GM19438 (cell line): Measurements from ENCODE around the gene CTU1.

Experiments used
- ATAC-seq: cut with Tn5 transposase; IDR thresholded peaks from one replicate; pipeline ENCODE4 v1.9.1; 2021; ENCODE audit warnings: low read depth; ENCODE audit not compliant: unreplicated experiment

Gene CTU1

DNA sequence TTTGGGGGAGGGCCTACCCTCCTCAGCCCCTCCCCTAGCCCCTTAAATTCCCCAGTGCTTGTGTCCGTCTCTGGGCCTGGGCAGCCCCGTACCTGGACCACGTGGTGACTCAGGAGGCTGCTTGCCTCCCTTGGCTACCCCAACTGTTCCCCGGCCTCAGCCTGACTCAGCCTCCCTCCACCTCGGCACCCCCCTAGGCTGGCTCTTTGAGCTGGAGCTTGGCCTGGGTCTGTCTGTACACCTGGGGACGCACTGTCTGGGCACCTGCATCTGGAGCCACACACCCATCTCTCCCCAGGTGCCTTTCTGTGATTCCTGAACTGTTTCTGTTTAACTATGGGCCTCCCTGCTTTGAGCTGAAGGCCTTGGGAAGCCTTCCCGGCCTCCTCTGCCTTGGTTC, 23.7 kb downstream of the CTU1 start:
- ATAC-seq = no peak

DNA sequence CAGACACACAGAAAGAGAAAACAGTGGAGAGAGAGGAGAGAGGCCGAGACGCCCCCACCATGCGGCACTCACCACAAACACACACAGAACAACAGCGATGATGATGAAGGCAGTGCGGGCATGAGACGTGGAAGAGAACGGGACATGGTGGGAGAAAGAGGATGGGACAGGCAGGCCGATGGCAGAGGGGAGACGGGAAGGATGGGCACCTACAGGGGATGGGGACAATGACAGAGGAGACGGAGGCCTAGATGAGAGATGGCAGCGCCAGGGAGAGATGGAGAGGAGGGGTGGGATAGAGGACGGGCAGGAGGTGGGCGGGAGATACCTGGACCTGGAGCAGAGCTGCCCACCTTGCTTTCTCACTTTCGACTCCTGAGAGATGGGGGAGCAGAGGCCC, 24.4 kb downstream of the CTU1 start:
- no peak for ATAC-seq

DNA sequence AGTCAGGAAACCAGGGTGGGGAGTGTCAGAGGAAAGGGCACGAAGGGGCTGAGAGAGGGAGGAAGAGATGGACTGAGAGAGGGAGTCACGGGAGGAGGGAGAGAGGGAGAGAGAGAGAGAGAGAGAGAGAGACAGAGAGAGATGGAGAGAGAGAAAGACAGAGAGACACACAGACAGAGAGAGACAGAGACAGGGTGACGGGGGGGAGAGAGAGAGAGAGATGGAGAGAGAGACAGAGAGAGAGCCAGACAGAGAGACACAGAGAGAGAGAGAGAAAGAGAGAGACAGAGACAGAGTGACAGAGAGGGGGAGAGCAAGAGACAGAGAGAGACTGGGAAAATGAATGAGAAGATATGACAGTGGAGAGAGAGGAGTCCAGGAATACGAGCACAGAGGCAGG, 25.0 kb downstream of the CTU1 start:
- ATAC-seq = no peak

DNA sequence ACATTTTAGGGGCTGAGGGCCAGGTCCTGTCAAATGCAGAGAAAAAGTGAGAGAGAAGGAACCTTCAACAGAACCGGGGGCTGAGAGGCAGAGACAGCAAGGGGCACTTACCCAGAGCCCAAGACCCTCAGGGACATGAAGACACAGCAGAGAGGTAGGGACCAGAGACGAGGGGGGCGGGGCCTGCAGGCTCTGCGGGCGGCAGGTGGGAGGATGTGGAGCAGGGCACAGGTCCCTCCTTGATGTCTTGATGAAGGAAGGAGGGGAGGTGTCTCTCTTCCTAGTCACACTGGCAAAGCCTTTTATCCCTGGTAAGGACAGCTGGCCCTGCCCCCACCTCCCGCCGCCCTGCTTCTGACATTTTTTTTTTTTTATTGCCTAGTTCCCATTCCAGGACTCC, 25.6 kb downstream of the CTU1 start, which contains the start of gene KLK14:
Gene KLK14, minus strand, starts transcription at position 277 of the 400 bp plus-strand sequence. Its CDS starts 273 bp downstream, at position 4.
- no peak for ATAC-seq

DNA sequence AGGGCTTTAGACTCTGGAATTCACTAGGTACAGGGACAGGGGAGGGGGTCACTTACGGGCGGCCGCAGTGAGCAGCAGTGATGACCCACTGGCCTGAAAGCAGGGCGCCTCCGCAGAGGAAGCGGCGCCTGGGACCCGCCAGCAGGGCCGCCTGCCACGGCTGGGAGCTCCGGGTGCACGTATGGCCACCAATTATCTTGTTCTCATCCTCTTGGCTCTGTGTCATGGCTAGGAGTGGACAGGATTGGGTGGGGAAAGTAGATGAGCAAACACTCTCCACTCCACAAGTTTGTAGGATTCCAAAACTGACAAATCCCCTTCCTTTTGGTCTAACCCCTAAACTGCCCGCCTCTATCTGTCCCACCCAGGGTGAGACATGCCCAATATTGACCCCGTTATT, 26.7 kb downstream of the CTU1 start:
- no peak for ATAC-seq

DNA sequence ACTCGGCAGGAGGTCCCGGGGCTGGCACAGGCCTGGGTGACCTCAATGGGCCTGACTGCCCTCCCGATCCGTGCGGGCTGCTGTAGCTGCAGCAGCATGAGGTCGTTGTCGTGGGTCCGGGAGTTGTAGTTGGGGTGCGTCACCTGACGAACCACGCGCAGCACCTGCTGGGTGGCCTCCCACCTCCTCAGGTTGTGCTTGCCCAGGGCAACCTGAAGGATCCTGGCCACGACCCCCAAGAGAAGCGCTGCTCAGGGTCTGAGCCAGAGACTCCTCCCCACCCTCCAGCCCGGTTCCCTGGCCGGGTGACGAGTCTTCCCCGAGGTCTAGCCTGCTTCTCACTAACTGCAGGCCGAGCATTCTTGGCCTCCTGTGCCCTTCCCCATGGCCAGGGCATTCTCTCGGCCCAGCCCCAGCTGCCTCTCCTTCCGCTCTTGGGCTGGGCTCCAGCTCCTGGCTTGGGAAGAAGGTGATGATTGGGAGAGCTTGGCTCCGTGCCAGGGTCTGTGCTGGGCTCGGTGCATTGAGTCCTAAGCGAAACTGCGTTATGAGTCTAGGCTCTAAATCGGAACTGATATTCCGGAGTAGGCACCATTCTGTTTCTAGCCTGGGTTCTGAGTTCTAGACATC, 28.6 kb downstream of the CTU1 start:
- no peak for ATAC-seq

DNA sequence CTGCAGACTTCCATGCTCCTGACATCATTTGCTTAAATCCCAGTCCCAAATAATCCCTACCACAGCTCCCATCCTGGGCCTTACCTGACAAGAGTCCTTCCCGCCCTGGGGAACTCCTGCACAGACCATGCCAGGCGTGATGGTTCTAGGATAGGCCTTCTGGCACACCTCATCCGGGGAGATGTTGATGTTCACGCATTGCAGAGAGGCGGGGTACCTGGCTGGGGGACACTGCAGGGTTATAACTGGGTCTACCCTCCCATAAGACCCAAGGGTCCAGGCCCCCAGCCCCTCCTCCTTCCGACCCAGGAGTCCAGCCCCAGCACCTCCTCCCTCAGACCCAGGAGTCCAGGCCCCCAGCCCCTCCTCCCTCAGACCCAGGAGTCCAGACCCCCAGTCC, 29.5 kb downstream of the CTU1 start:
- ATAC-seq = no peak

DNA sequence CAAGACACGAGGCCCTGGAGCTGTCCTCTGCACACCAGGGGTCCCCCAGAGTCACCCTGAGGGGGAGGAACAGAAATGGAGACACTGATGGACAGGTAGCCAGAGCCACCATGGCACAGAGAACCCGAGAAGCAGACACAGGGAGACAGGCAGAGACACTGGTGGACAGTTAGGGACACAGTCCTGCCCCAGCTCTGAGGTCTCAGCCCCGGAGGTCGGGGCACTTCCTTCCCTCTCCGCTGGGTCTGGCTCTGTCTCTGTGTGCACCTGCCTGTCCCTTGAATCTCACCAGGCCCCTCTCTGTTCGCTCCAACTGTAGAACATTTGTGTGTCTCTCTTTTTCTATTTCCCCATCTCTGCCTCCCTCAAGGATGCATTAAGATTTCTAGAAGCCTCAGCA, 30.1 kb downstream of the CTU1 start:
- no peak for ATAC-seq

DNA sequence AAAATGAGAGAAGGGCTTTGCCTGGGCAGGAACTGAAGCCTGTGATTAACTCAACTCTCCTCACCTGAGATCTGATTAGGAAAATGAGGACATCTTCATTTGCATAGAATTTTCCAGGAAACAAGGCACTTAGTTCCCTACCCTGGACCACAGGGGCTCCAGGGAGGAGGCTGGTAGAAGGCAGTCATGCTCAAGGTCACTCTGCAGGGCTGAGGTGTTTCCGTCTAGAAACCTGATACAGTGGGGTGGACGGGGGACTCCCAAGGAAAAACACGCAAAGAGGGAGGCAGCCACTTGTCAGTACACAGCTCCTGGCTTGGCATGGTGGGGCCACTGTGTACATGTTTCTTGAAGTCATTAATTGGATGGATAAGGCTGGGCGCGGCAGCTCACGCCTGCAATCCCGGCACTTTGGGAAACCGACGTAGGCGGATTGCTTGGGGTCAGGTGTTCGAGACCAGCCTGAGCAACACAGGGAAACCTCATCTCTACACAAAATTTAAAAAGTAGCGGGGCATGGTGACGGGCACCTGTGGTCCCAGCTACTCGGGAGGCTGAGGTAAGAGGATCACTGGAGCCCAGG, 31.5 kb downstream of the CTU1 start:
- ATAC-seq = no peak

DNA sequence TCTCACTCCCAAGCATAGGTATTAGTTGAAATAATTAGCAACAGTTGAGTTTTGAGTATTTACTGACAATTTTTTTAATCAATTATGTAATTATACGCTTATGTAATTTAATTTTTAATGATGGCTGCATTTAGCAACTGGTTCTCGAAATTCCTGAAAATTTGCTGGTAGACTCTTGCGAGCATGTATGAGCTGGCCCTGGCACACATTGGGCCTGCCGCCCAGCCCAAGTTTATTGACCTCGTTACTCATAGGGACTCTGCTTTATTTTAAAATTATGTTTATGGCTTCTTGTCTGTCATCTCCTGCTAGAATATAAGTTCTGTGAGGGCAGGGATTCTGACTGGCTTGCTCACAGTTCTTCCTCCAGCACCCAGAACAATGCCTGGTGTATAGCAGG, 32.2 kb downstream of the CTU1 start:
- ATAC-seq = no peak

DNA sequence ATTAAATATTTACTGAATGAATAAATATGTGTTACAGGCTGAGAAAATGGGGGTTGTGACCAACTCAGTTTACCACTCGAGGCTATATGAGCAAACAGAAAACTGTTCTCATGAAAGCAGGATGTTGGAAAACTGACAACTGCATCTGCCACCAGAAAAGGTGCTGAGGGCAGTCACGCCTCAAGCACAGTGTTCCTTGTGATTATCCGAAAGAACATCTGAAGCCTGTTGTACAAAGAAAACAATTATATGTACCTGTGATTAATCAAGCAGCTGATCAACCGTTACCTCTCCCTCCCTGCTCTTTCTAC, 37.2 kb downstream of the CTU1 start:
- no peak for ATAC-seq

DNA sequence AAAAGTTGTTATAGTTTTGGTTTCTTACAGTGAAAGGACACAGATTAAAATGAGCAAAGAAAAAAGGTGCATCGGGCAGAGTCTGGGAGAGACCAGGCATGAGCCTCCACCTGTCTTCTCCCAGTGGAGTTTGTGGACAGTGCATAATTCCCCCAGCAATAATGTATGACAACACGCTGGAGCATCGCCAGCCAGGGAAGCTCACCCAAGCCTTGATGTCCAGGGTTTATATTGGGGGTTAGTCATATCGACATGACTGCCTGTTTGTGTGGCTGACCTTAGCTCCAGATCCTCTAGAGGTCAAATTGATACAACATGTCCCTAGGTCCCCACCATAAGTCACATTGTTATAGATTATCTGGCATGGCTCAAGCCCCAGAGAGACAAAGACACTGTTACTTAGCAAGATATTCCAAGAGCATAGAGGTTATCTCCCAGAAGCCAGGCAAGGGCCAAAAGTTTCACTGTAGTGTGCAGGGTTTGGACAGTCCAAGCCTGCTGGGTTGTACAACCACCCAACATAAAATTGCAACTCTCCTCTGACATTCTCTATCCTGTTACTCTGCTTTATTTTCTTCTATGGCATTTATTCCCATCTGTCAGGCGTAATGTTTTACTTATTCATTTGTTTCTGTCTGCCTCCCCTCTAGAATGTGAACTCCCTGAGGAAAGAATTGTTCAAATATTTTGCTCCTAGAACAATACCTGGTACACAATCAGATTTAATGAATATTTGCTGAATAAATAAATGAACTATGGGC, 37.7 kb downstream of the CTU1 start:
- ATAC-seq = no peak

DNA sequence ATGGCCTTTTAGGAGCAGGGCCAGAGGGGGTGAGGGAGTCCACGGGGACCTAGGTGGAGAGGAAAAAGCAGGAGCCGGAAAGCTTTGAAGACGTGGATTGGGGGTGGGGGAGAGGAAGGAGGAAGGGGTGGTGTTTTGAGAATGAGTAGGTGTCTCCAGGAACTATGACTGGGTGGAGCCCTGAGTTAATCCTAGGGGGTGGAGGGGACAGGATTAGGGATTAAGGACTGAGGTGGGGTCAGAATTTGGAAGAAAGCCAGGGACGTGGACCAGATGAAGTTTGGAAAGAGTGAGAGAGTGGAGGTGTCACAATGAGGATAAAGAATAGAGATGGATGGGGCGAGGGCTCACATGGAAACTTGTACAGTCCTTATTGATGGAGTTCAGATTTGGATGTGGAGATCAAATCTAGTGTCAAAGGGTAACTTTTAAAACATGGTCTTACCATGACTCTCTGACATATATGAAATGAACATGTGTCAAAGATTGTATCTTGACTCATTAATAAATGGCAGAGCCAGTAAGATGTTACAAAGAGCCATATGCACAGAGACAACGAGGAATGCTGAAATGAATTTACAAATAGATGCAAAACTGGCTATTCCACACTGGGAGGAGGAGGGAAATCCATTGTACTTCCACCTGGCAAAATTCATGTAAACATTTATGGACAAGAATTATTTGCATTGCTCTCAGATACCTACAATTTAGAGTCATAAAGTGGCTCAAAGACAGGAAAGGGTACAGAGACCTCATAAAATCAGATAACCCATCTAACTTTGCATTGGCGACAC, 41.6 kb downstream of the CTU1 start:
- ATAC-seq = no peak

DNA sequence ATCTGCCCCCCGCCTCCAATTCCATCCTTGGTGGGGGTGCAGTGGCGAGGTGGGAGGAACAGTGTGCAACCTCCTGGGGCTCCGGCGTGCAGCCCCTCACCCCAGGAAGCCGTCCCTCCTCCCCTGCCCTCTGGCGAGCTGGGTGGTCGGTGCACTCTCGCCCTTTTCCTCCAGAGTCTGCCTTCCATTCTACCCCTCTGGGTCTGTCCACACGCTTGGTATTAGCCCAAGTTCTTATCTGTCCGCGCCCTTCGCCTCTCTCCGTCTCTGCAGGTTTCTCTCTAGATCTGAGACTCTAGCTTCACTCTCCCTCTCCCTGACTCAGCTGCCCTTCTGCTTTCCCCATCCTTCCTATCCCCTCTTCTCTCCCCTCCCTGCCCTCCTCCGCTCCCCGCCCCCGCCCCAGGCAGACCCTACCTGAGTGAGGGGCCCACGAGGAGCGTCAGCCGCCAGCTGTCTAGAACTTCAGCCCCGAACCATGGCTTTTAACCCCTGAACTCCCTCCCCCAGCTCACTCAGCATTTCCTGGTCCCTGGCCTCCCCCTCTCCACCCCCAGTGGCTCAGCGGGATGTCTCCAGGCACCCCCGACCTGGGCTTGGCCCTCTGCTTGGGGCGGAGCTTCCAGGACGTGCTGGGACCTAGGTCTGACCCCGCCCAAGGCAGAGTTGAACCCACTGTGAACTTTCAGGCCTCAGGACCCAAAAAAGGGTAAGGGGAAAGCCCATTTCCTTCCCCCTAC, 42.8 kb downstream of the CTU1 start:
- ATAC-seq = no peak

DNA sequence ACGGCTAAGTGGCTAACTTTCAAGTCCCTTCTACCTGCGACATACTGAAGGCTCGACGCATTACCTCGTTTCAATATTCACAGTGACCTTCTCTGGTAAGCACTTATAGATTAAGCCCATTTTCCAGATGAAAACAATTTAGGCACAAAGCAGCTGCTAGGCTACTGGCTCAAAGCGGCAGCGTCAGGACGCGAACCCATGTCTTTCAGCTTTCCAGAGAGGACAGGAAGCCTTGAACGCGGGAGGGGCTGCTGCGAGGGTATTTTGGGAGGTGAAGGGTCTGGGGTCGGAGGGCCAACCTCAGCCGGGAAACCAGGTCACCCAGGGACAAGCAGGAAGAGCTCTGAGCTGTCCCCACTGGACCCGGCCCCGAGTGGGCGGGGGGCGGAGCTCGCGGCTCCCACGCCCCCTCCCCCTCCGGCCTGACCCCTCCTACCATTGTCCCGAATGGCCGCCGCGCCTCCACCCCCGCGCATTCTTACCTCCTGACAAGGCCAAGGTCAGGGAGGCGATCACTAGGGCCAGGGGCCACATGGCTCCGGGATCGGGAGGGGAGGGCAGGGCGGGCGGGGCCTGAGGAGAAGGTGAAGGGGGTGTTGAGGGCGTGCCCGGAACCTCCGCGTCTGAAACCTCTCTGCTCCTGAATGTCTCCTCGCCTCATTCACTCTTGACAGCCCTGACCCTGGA, 43.5 kb downstream of the CTU1 start, which contains the start of gene KLK13:
Gene KLK13, minus strand, starts transcription at position 559 of the 687 bp plus-strand sequence. Its CDS starts 25 bp downstream, at position 534.
- ATAC-seq = no peak

DNA sequence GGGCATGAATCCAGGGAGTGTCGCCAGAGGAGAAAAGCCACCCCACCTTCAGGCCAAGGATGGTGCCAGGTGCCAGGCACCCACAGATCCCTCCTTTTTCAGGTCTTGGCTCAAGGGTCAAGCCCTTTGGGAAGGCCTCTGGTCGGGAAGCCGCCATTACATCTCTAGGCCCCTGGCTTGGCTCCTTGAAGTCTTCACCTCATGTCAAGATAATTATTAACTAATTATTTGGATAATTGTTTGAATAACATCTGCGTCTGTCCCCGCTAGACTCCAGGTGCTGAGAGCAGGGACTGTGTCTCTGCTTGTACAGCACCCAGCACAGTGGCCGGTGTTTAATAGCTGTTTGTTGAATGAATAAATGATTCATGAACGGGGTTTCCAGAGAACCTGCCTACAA, 44.5 kb downstream of the CTU1 start:
- no peak for ATAC-seq

DNA sequence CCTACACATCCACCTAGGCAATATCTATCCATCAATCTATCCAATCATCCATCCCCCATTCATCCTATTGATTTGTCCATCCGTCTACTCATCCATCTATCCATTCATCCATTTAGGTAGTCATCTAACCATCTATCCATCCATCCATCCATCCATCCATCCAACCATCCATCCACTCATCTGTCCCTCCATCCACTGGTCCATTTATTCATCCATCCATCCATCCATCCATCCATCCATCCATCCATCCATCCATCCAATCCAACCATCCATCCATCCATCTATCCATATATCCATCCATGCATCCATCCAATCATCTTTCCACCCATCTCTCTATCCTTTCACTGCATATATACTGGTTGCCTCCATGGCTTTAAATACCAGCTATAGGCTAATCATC, 47.2 kb downstream of the CTU1 start:
- no peak for ATAC-seq

DNA sequence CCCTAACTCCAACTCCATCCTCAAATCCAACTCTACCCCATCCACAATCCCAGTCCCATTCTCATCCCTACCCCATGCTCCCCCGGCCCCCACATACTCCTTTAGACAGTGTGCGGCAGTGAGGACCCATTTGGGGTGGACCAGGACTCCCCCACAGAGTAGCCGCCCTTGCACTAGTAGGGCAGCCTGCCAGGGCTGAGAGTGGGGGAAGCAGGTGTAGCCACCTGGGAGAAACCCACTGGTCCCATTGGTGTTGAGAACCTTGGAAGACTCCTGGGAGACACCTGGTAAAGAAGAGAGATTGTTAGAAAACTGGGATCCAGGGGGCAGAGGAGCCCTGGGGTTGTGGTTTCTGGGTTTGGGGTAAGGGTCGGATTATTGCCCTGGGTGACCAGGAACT, 47.9 kb downstream of the CTU1 start:
- no peak for ATAC-seq

DNA sequence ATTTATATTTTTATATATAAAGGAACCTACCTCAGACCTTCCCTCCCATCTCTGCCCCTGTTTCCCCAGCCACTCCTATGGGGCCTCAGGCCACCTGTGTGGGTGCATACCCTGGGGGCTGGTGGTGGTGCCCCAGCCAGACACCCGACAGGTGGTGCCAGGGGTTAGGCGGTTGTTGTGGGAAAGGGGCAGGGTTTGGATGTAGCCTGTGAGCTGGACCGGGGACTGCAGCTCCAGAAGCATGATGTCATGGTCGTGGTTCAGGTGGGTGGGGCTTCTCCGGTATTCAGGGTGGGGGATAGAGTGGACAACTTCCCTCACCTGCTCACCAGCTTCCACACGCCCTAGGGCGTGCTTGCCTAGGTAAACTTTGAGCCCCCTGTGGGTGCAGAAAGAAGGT, 48.5 kb downstream of the CTU1 start:
- ATAC-seq = no peak

DNA sequence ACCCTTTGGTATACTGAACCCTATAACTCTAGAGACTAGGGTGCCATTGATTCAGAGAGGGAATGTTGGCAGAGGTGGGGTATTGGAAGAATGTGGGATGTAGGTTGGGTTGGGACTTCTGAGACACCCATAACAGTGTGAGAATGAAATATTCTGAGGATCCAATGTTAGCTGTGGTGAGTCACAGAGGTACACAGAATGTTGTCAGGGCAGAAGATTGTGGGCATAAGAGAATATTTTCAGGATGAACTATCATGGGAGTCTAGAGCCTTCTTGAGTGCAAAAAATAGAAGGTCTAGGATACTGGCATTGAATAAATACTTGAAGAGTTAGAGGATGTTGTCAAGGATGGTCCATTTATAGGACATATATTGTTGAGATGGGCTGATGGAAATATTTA, 52.3 kb downstream of the CTU1 start:
- no peak for ATAC-seq
